HepG2 (cell line): ENCODE results near the gene TTBK1. TPM values are rescaled to one million over a fixed set of nuclear protein-coding genes. Genes with fewer than 3 reads are reported as not detected.

Source experiments
- ARID2 ChIP-seq: sonication (generic); formaldehyde crosslinking; IDR thresholded peaks from 2 replicates; pipeline ENCODE4 v1.8.1; 2022; ENCODE audit warnings: mild to moderate bottlenecking, missing genetic modification reagents, borderline replicate concordance
- DDIT3 ChIP-seq: sonication (generic); formaldehyde crosslinking; IDR thresholded peaks from 2 replicates; pipeline ENCODE4 v1.4.0; 2020; ENCODE audit warnings: mild to moderate bottlenecking, missing genetic modification reagents
- ELF1 ChIP-seq: sonication (generic); formaldehyde crosslinking; IDR thresholded peaks from 2 replicates; pipeline ENCODE4 v1.4.0; 2020; ENCODE audit warnings: missing genetic modification reagents
- FOXJ3 ChIP-seq: sonication (generic); formaldehyde crosslinking; IDR thresholded peaks from 2 replicates; pipeline ENCODE4 v1.4.0; 2020; ENCODE audit warnings: missing genetic modification reagents, mild to moderate bottlenecking, borderline replicate concordance
- HDAC6 ChIP-seq: fragments of 200-600 bp; sonication (generic); IDR thresholded peaks from 2 replicates; pipeline ENCODE4 v1.7.0; 2017; ENCODE audit warnings: mild to moderate bottlenecking, antibody characterized with exemption, low read length, low read depth
- HMGA1 ChIP-seq: sonication (generic); formaldehyde crosslinking; conservative IDR thresholded peaks from 2 replicates; pipeline ENCODE4 v1.4.0; 2020; ENCODE audit warnings: missing genetic modification reagents
- HNF1B ChIP-seq: sonication (generic); formaldehyde crosslinking; IDR thresholded peaks from 2 replicates; pipeline ENCODE4 v1.5.1; 2020; ENCODE audit warnings: mild to moderate bottlenecking, moderate library complexity, missing genetic modification reagents
- HNF4G ChIP-seq, 2 experiments: sonication (generic) in 1 of 2; formaldehyde crosslinking in 1 of 2; IDR thresholded peaks; 2 replicates each; pipeline versions ENCODE4 v1.4.0 to v1.6.1; 2011 to 2020; ENCODE audit warnings: borderline replicate concordance in 2 of 2, low read depth in 2 of 2, mild to moderate bottlenecking in 2 of 2, low read length in 1 of 2, missing genetic modification reagents in 1 of 2, moderate library complexity in 1 of 2
- KDM5B ChIP-seq: sonication (generic); formaldehyde crosslinking; IDR thresholded peaks from 2 replicates; pipeline ENCODE4 v1.4.0; 2020; ENCODE audit warnings: missing genetic modification reagents, mild to moderate bottlenecking, borderline replicate concordance
- KLF9 ChIP-seq: IDR thresholded peaks from 2 replicates; pipeline ENCODE4 v1.6.1; 2016; ENCODE audit warnings: low read depth
- MED13 ChIP-seq: sonication (generic); formaldehyde crosslinking; IDR thresholded peaks from 2 replicates; pipeline ENCODE4 v1.5.0; 2020; ENCODE audit warnings: missing genetic modification reagents
- MTF1 ChIP-seq: sonication (generic); formaldehyde crosslinking; IDR thresholded peaks from 2 replicates; pipeline ENCODE4 v1.5.0; 2020; ENCODE audit warnings: missing genetic modification reagents
- MYNN ChIP-seq: sonication (generic); formaldehyde crosslinking; IDR thresholded peaks from 2 replicates; pipeline ENCODE4 v1.4.0; 2020; ENCODE audit warnings: mild to moderate bottlenecking, low read depth, missing genetic modification reagents
- NFKBIZ ChIP-seq: IDR thresholded peaks from 2 replicates; pipeline ENCODE4 v1.6.1; 2018; ENCODE audit warnings: missing genetic modification reagents, missing compliant biosample characterization
- RAD21 ChIP-seq: fragments of 450-650 bp; formaldehyde crosslinking; IDR thresholded peaks from 2 replicates; pipeline ENCODE4 v1.5.0; 2020; ENCODE audit warnings: mild to moderate bottlenecking
- RXRB ChIP-seq: IDR thresholded peaks from 2 replicates; pipeline ENCODE4 v1.6.1; 2016; ENCODE audit warnings: borderline replicate concordance, missing genetic modification reagents, missing compliant biosample characterization
- TCF7L2 ChIP-seq: IDR thresholded peaks from 2 replicates; pipeline ENCODE4 v1.6.1; 2011; ENCODE audit warnings: mild to moderate bottlenecking, low read depth, low read length, moderate library complexity
- TFE3 ChIP-seq: IDR thresholded peaks from 2 replicates; pipeline ENCODE4 v1.6.1; 2016
- THAP11 ChIP-seq: IDR thresholded peaks from 2 replicates; pipeline ENCODE4 v1.6.1; 2016; ENCODE audit warnings: missing biosample characterization, missing genetic modification reagents
- ZNF230 ChIP-seq: sonication (generic); formaldehyde crosslinking; IDR thresholded peaks from 2 replicates; pipeline ENCODE4 v1.4.0; 2020; ENCODE audit warnings: mild to moderate bottlenecking, missing genetic modification reagents
- ZNF232 ChIP-seq: sonication (generic); formaldehyde crosslinking; IDR thresholded peaks from 2 replicates; pipeline ENCODE4 v1.4.0; 2020; ENCODE audit warnings: missing genetic modification reagents, borderline replicate concordance
- ZNF446 ChIP-seq: sonication (generic); formaldehyde crosslinking; IDR thresholded peaks from 2 replicates; pipeline ENCODE4 v1.5.0; 2020; ENCODE audit warnings: mild to moderate bottlenecking, missing genetic modification reagents
- ZNF563 ChIP-seq: sonication (generic); formaldehyde crosslinking; IDR thresholded peaks from 2 replicates; pipeline ENCODE4 v1.8.0; 2022; ENCODE audit warnings: mild to moderate bottlenecking, moderate library complexity, missing genetic modification reagents
- ZNF570 ChIP-seq: sonication (generic); formaldehyde crosslinking; IDR thresholded peaks from 2 replicates; pipeline ENCODE4 v1.4.0; 2020; ENCODE audit warnings: mild to moderate bottlenecking, missing genetic modification reagents, borderline replicate concordance
- ZNF614 ChIP-seq: IDR thresholded peaks from 2 replicates; pipeline ENCODE4 v1.6.1; 2018; ENCODE audit warnings: missing biosample characterization, missing genetic modification reagents, inconsistent platforms, borderline replicate concordance
- ZNF710 ChIP-seq: sonication (generic); formaldehyde crosslinking; IDR thresholded peaks from 2 replicates; pipeline ENCODE4 v1.5.0; 2020; ENCODE audit warnings: mild to moderate bottlenecking, missing genetic modification reagents, borderline replicate concordance
- ZNF776 ChIP-seq: sonication (generic); formaldehyde crosslinking; IDR thresholded peaks from 2 replicates; pipeline ENCODE4 v1.4.0; 2020; ENCODE audit warnings: mild to moderate bottlenecking, missing genetic modification reagents
- polyA plus RNA-seq, 8 experiments: library from polyadenylated mRNA; depleted of rRNA in 3 of 8; stranded (reverse) in 7 of 8; unstranded in 1 of 8; fragments of >200 nt; fragmentation: Illumina TruSeq in 4 of 8; extraction: Trizol in 4 of 8; gene quantifications; 2 replicates each; pipeline versions ENCODE4 v1.2.1 to v1.2.3, GENCODE V29; 2011 to 2016; ENCODE audit warnings: low read depth in 4 of 8, missing spikeins in 1 of 8, mixed read lengths in 1 of 8; ENCODE audit not compliant: insufficient read depth in 1 of 8
- total RNA-seq, 5 experiments: library from RNA; depleted of rRNA; stranded (reverse); fragments of >200 nt; fragmentation: Illumina TruSeq; extraction: Trizol; gene quantifications; 2 replicates each; pipeline ENCODE4 v1.2.3, GENCODE V29; 2016; ENCODE audit warnings: low read depth in 1 of 5

The TTBK1 gene
- total and polyA plus RNA-seq, 2 of the 13 experiments (the other 11 are each of a cell fraction or from before 2014, with no cell fraction given), result 0.24 to 0.33 TPM

- TF ChIP-seq ZNF710, result 0 out of 2 replicates have a peak, but pooled peaks have one; percentile 66
- TF ChIP-seq HNF1B, result peak; percentile 84
- TF ChIP-seq TCF7L2, result no peak
- no peak for TF ChIP-seq ARID2 (CRISPR knock-in tag)
- TF ChIP-seq HMGA1 (CRISPR knock-in tag), result no peak
- peak; percentile 58 for TF ChIP-seq TFE3 (CRISPR knock-in tag)
- no peak for TF ChIP-seq NFKBIZ (CRISPR knock-in tag)
- TF ChIP-seq MED13 (CRISPR knock-in tag), result no peak
- TF ChIP-seq ZNF563 (CRISPR knock-in tag), result no peak
- TF ChIP-seq RXRB (CRISPR knock-in tag), result peak; percentile 90; the same call in 1 of the 2 replicates
- TF ChIP-seq ZNF776 (CRISPR knock-in tag), result no peak
- TF ChIP-seq MTF1, result no peak
- TF ChIP-seq ZNF230 (CRISPR knock-in tag), result no peak
- TF ChIP-seq ZNF232 (CRISPR knock-in tag), result peak; percentile 87; the same call in 1 of the 2 replicates
- no peak; the same call in 1 of the 2 replicates for TF ChIP-seq THAP11
- TF ChIP-seq HDAC6, result no peak
- no peak for TF ChIP-seq ZNF446 (CRISPR knock-in tag)
- peak; percentile 94; the same call in 1 of the 2 replicates for TF ChIP-seq FOXJ3
- peak; percentile 54; the same call in 1 of the 2 replicates for TF ChIP-seq ZNF614 (CRISPR knock-in tag)
- TF ChIP-seq HNF4G (IDR thresholded peaks at IDR 0.05; ENCODE audit: borderline replicate concordance, low read depth, low read length), result peak; percentile 95
- peak; percentile 90; the same call in 1 of the 2 replicates for TF ChIP-seq HNF4G (CRISPR knock-in tag; IDR thresholded peaks at IDR 0.05; ENCODE audit: borderline replicate concordance, low read depth)
- TF ChIP-seq ZNF570 (CRISPR knock-in tag), result no peak
- peak; percentile 94 for TF ChIP-seq MYNN (CRISPR knock-in tag)
- 0 out of 2 replicates have a peak, but pooled peaks have one; percentile 24 for TF ChIP-seq DDIT3 (CRISPR knock-in tag)
- peak; percentile 52; the same call in 1 of the 2 replicates for TF ChIP-seq RAD21 (CRISPR knock-in tag)
- TF ChIP-seq KDM5B (CRISPR knock-in tag), result no peak
- TF ChIP-seq KLF9 (CRISPR knock-in tag), result no peak
- TF ChIP-seq ELF1 (CRISPR knock-in tag), result peak; percentile 40; the same call in 1 of the 2 replicates
Measured at GRCh38 chr6:43290905-43291355, 47.6 kb downstream of the TTBK1 start (continued).
